Smooth muscle cell (in vitro differentiated cells): ENCODE measurements around the gene PPP1R1C. TPM values are rescaled to one million over a fixed set of nuclear protein-coding genes. Genes with fewer than 3 reads are reported as not detected.

Experiments used
- DNase-seq: peaks from one replicate; lab custom pipeline; 2025; ENCODE audit not compliant: unreplicated experiment; lab: John Stamatoyannopoulos, UW
- H2AFZ ChIP-seq: fragments of 200-600 bp; sonication (generic); 2 replicates; pipeline ENCODE4 v1.6.0; 2016; ENCODE audit warnings: antibody characterized with exemption, low read depth, mild to moderate bottlenecking
- H3F3A ChIP-seq: fragments of 200-600 bp; sonication (generic); 2 replicates; pipeline ENCODE4 v1.6.0; 2017; ENCODE audit warnings: antibody characterized with exemption, low read depth
- H3K27ac ChIP-seq: fragments of 200-600 bp; sonication (generic); 2 replicates; pipeline ENCODE4 v1.5.1; 2016; ENCODE audit warnings: low read depth, mild to moderate bottlenecking
- H3K27me3 ChIP-seq: fragments of 200-600 bp; sonication (generic); 2 replicates; pipeline ENCODE4 v1.6.1; 2016; ENCODE audit warnings: low read depth, mild to moderate bottlenecking
- H3K36me3 ChIP-seq: fragments of 200-600 bp; sonication (generic); 2 replicates; pipeline ENCODE4 v1.5.1; 2016; ENCODE audit warnings: low read depth
- H3K4me1 ChIP-seq: fragments of 200-600 bp; sonication (generic); 2 replicates; pipeline ENCODE4 v1.5.1; 2016; ENCODE audit warnings: low read depth
- H3K4me2 ChIP-seq: fragments of 200-600 bp; sonication (generic); 2 replicates; pipeline ENCODE4 v1.6.0; 2016; ENCODE audit warnings: mild to moderate bottlenecking
- H3K4me3 ChIP-seq: fragments of 200-600 bp; sonication (generic); 2 replicates; pipeline ENCODE4 v1.5.1; 2016; ENCODE audit warnings: mild to moderate bottlenecking
- H3K79me2 ChIP-seq: fragments of 200-600 bp; sonication (generic); 2 replicates; pipeline ENCODE4 v1.6.0; 2016; ENCODE audit warnings: low read depth, mild to moderate bottlenecking
- H3K9ac ChIP-seq: fragments of 200-600 bp; sonication (generic); 2 replicates; pipeline ENCODE4 v1.6.0; 2016; ENCODE audit warnings: low read depth
- H3K9me3 ChIP-seq: fragments of 200-600 bp; sonication (generic); replicated peaks from 2 replicates; pipeline ENCODE4 v1.5.1; 2016; ENCODE audit warnings: low read depth
- H4K20me1 ChIP-seq: fragments of 200-600 bp; sonication (generic); 2 replicates; pipeline ENCODE4 v1.6.0; 2016; ENCODE audit warnings: low read depth
- WGBS: methylation state at CpG from one replicate; pipeline ENCODE4 v1.1.7; 2016; ENCODE audit warnings: low lambda C conversion rate; 5-methylcytosine and 5-hydroxymethylcytosine counted together
- polyA plus RNA-seq: library from polyadenylated mRNA; unstranded; fragments of >200 nt; fragmentation: Nextera tagmentation; extraction: Ambion mirVana; gene quantifications from 2 replicates; pipeline ENCODE4 v1.2.1, GENCODE V29; 2016
- total RNA-seq: library from RNA; depleted of rRNA; stranded (reverse); fragments of >200 nt; gene quantifications from 2 replicates; pipeline ENCODE4 v1.2.3, GENCODE V29; 2014
- TF ChIP-seq, protein P1 (sequence below): fragments of 200-600 bp; sonication (generic); IDR thresholded peaks from 2 replicates; pipeline ENCODE4 v1.5.1; 2017; ENCODE audit warnings: borderline replicate concordance, mild to moderate bottlenecking, antibody characterized with exemption; ENCODE audit not compliant: insufficient read depth, poor library complexity, severe bottlenecking

Gene PPP1R1C
- total and polyA plus RNA-seq, 2 experiments from 2014 or later = 2.3 to 3.3 TPM

DNA sequence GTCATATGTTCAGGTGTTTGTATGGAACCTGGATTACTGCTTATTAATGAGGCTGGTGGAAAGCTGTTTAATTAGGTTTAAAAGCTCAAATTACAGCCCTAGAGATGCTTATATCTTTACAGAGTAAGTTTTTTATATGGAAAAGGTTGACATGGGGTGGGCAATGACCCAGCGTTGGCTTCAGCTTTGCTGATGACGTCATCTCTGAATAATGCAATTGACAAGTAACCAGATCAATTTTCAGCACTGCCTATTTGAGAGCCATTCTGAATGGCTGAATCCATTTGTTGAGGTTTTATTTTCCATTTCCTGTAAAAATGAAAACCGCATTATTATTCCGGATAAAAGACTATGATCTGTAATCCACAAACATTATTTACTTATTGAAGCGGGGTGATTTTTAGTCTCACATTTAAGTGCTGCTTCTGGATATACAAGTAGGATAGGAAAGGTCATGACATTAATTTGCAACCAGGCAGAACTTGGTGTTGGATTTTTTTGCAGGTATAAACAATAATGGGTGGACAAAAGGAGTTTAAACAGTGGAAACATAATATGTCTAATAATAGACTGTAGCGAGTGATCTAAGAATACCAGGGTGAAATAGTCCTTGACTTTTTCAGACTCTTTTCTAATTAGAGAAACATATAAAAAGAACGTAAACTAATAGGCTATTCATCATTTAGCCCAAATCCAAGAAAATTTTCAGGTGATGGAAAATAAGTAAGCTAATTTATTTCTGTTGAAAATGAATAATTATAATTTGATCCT is 2.7 kb downstream of the PPP1R1C start:
- TF ChIP-seq, protein P1, sequence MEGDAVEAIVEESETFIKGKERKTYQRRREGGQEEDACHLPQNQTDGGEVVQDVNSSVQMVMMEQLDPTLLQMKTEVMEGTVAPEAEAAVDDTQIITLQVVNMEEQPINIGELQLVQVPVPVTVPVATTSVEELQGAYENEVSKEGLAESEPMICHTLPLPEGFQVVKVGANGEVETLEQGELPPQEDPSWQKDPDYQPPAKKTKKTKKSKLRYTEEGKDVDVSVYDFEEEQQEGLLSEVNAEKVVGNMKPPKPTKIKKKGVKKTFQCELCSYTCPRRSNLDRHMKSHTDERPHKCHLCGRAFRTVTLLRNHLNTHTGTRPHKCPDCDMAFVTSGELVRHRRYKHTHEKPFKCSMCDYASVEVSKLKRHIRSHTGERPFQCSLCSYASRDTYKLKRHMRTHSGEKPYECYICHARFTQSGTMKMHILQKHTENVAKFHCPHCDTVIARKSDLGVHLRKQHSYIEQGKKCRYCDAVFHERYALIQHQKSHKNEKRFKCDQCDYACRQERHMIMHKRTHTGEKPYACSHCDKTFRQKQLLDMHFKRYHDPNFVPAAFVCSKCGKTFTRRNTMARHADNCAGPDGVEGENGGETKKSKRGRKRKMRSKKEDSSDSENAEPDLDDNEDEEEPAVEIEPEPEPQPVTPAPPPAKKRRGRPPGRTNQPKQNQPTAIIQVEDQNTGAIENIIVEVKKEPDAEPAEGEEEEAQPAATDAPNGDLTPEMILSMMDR = no peak
- no peak overlapping the region for H3K9ac ChIP-seq
- H3K4me3 ChIP-seq = no peak overlapping the region
- H2AFZ ChIP-seq = no peak overlapping the region
- no peaks in the 10 kb centered on the region for H3K36me3 ChIP-seq
- H3K4me2 ChIP-seq = no peak overlapping the region
- no peaks in the 10 kb centered on the region for H3F3A ChIP-seq
- H3K27me3 ChIP-seq = no peaks in the 10 kb centered on the region
- no peaks in the 10 kb centered on the region for H3K9me3 ChIP-seq
- H3K27ac ChIP-seq = no peak overlapping the region
- 61% methylated on average over 7 of the region's 7 CpGs for WGBS
- no peak for DNase-seq
- H3K4me1 ChIP-seq = no peaks in the 10 kb centered on the region
- H3K79me2 ChIP-seq = no peaks in the 10 kb centered on the region
- no peaks in the 10 kb centered on the region for H4K20me1 ChIP-seq

DNA sequence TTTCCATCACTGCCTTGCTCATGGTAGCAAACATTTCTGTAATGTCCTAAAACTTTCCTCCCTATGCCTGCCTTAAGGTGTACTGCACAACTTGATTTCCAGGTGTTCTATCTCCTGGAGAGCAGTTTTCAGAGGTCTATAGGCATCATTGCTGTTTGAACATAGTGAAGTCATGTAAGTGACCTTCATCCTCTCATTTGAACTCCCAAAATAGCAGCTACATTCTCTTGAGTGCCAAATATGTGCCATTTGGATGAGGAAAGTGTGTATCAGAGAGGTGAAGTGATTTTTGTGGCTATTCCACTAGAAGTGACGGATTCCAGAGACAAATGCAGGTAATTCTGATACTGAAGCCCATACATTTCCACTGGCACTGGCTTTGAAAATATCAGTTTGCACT is 3.4 kb downstream of the PPP1R1C start:
- TF ChIP-seq, protein P1 = no peak
- no peaks in the 10 kb centered on the region for H4K20me1 ChIP-seq
- H3K4me1 ChIP-seq = no peaks in the 10 kb centered on the region
- H3K79me2 ChIP-seq = no peaks in the 10 kb centered on the region
- H3K9me3 ChIP-seq = no peaks in the 10 kb centered on the region
- WGBS = 85% methylated on average over 1 of the region's 1 CpG
- no peaks in the 10 kb centered on the region for H3F3A ChIP-seq
- no peaks in the 10 kb centered on the region for H3K27me3 ChIP-seq
- no peak for DNase-seq
- H3K27ac ChIP-seq = no peak overlapping the region
- no peak overlapping the region for H3K4me2 ChIP-seq
- H3K36me3 ChIP-seq = no peaks in the 10 kb centered on the region
- no peak overlapping the region for H2AFZ ChIP-seq
- H3K9ac ChIP-seq = no peak overlapping the region
- H3K4me3 ChIP-seq = no peak overlapping the region

GRCh38 chr2:181991171-181991885 is 5.7 kb downstream of the PPP1R1C start:
- WGBS = 92% methylated on average over 2 of the region's 2 CpGs
- TF ChIP-seq, protein P1 = no peak
- H3K9me3 ChIP-seq = no peaks in the 10 kb centered on the region
- H3K4me3 ChIP-seq = no peak overlapping the region
- H3F3A ChIP-seq = no peaks in the 10 kb centered on the region
- no peak overlapping the region for H2AFZ ChIP-seq
- H3K27ac ChIP-seq = no peak overlapping the region
- no peaks in the 10 kb centered on the region for H3K4me1 ChIP-seq
- no peak overlapping the region for H3K9ac ChIP-seq
- no peaks in the 10 kb centered on the region for H3K79me2 ChIP-seq
- H3K27me3 ChIP-seq = no peaks in the 10 kb centered on the region
- no peaks in the 10 kb centered on the region for H3K36me3 ChIP-seq
- no peak overlapping the region for H3K4me2 ChIP-seq
- DNase-seq = no peak
- H4K20me1 ChIP-seq = no peaks in the 10 kb centered on the region
